ENCODE data around the gene NPAS4.
"Not testable (repeated sequence)": the region's sequence is repeated elsewhere in the genome, so short reads cannot be mapped to it uniquely, and the experiment has no call there.

The NPAS4 gene

DNA sequence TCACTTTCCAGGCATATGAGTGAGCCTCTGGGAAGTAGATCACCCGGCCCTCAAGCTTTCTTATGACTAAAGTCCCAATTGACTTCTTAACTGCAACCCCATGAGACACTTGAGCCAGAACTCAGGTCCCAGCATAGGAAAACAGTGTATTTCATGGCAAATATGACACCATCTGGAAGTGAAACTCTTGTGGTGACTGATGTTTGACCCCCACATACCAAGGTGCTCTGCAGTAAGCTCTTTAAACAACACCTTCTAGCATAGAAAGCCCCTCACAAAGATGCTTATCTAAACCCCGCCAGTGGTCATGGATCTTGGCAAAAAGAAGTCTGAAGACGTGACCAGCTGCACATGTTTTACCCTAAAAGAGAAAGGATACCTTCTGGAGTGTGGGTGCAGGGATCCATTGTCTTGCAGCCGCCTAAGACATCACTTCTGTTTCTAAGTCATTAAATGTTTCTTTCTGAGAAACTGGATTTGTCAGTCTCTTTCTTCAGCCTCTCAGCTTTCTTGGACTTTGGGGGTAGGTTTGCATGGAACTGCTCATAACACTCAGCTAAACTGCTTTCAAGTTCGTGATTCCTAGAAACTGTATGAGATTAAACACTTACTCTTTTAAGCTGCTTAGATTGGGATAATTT is 38.4 kb downstream of the NPAS4 start:
- DNase-seq = no peak

DNA sequence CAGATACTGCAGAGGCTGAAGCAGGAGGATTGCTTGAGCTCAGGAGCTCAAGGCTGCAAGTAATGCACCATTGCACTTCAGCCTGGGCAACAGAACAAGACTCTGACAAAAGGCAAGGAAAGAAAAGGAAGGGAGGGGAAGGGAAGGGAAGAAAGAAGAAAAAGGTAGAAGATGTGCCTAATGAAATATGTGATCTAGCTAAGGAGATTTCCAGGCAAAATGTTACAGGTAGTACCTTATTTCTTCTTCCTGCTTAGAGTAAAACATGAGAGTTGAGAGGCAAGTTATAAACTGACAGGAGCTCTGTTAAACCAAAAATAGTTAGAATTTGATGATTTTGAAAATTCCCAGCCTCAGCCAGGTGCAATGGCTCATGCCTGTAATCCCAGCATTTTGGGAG is 41.2 kb downstream of the NPAS4 start:
- no peak for DNase-seq

DNA sequence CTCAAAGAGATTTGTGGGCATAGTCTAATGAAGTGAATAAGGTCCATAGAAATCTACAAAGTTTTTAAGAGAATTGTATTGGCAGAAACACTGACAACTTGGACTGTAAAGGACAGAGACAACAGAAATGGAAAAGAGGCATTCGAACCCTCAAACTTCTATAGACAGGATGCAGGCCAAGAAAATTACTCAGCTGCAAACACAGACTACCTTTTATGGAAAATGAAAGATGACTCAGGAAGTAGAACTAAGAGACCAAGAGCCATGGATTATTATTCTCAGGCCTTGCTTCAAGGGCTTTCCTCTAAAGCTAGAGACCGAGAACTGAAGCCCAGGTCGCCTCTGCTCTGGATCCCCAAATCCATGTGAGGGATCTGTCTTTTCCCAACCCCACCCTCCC is 42.1 kb downstream of the NPAS4 start:
- no peak for DNase-seq

DNA sequence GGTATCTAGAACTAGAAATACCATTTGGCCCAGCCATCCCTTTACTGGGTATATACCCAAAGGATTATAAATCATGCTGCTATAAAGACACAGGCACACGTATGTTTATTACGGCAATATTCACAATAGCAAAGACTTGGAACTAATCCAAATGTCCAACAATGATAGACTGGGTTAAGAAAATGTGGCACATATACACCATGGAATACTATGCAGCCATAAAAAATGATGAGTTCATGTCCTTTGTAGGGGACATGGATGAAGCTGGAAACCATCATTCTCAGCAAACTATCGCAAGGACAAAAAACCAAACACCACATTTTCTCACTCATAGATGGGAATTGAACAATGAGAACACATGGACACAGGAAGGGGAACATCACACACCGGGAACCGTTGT is 43.3 kb downstream of the NPAS4 start:
- DNase-seq = not testable (repeated sequence)

DNA sequence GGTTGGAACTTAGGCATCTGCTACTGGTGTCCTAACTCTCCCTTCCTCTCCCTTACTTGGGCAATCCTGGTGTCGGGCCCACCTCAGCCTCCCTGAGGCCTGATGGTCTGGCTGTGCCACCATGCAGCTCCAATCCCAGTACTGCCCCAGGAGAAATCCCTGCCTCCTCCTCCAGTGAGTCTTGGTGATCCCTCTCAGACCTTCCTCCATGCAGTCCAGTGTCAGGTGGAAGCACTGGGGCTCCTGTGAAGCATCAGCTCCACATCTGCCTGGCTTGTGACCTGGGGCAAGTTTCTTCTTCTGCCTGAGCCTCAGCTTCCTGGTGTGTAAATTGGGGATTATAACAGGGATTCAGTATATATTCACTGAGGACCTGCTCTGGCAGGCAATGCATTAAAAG is 44.1 kb downstream of the NPAS4 start:
- DNase-seq = no peak

DNA sequence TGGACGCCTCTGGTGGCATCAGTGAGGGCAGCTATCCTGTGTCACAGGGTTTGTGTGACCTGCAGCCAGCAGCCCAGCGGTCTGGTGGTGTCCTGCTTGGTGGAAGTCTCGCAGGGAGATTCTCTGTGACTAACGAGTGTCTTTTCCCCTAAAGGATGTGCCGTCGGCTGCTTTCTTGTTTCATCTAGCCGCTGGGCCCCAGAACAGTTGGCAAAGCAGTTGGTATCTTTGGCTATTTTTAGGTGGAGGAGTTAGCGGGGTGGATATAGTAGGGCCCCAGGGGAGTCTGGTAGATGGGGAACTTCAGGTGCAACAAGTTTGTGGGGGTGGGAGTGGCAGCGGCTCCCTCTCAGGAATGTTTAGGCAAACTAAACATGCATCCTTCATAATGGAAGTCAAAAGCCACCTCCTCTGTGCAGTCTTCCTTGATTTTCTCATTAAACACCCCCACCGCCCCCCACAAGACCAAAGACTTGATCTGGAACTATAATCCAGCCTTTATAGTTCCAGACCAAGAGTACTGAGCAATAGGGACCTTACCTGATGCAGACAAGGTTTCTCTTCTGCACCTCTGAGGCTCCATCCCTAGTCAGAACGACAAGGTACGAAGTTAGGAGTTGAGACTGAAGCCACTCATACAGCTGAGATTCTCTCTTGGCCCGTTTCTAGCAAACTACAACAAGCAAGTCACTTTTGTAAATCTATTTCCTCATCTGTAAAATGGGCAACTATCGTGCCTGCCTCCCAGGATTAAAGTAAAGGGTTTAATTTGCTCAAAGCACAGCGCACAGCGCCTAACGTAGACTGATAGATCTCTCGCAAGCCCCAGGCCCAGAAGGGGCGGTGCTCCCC is 44.8 kb downstream of the NPAS4 start:
- no peak for DNase-seq

DNA sequence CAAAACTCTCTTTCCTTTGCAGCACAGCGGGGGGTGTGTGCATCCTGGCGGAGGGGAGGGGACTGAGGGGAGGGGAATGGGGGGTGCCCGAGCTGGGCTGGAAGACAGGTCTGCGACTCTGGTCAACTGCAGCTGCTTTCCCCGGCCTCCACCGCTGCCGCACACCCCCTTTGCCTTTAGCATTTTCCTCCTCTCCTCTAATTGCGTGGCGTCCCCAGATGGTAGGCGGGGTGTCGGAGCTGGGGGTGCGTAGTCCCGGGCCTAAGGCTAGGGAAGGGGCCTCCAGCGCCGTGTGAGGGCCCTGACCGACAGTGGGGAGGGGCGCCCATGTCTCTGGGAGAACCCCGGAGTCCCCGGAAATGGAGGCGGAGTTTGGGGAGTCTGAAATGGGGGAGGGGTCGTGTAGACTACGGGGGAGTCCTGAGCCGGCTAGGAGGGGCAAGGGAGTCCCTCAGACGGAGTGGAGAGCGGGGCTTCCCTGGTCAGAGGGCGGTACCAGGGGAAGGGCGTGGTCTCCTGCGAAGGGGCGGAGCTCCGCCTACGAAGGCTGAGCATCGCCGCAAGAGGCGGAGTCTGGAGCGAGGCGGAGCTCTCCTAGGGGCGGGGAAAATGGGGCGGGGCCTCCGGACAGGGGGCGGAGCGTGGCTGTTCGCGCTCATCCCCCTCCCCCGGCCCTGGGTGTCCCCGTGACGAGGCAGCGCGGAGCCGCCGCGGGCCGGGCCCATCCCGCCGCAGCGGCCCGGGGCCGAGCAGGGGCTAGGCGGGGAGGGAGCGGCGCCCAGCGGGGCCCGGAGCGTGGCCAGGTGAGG is 45.6 kb downstream of the NPAS4 start, which contains the start of gene PELI3:
Gene PELI3 (plus strand): TSS at position 681 of the 809 bp plus-strand sequence. CDS start 1,224 bp downstream, outside the sequence.
- DNase-seq = peak; percentile 91

DNA sequence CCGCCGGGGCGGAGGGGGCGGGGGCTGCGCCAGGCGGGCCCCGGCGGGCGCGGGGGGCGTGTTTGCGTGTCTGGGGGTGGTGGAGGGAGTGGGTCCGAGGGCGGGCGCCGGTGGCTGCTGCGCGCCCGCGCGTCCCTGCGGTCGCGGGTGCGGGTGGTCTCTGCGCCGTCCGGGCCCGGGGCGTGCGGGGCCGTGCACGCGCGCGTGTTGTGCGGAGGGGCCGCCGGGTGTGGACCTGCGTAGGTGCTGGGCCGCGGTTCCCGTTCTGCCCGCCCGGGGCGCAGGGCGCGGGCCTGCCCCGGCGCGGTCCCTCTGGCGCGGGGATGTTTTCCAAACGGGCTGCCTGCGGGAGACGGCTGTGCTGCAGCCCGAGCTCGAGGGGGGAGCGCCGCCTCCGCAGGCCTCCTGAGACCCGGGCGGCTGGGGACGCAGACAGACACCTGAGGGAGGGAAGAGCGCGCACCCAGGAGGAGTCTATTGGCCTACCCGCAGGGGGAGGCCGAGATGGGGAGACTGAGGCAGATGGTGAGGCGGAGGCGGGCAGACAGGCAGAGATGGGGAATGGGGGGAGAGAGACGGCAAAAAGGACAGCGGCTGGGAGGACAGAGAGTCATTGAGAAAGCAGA is 46.3 kb downstream of the NPAS4 start:
- no peak for DNase-seq

DNA sequence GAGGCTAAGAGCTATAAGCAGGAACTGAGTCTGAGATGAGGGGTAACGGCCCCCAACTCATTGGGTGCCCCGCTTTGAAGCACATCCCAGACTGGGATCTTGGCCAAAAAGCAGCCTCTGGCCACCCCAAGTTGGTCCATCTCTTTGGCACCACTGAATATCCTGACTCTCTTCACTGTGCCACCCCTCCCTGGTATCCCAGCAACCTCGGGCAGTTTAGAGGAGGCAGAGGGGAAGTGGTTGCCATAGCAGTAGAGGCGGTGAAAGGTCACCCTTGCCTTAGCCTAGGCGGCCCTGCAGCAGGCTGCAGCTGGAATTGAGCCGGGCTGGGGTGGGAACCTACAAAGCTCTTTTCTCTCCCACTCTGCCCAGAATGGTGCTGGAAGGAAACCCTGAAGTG is 46.9 kb downstream of the NPAS4 start:
- DNase-seq = no peak

DNA sequence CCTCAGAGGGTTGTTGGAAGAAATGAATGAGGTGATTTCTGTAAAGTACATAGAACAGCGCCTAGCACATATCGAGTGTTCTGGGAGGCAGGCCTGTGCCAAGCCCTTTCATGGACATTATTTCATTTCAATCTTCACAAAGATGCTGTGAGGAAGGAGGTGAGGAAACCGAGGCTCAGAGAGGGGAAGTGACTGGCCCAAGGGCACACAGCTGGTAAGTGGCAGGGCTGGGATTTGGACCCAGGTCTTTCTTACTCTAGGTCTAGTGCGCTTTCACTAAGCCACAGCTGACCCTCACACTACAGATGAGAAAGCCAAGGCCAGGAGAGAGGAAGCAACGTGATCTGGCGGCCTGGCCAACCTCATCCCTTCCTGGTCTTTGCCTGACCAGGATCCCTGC is 47.9 kb downstream of the NPAS4 start:
- DNase-seq = no peak

DNA sequence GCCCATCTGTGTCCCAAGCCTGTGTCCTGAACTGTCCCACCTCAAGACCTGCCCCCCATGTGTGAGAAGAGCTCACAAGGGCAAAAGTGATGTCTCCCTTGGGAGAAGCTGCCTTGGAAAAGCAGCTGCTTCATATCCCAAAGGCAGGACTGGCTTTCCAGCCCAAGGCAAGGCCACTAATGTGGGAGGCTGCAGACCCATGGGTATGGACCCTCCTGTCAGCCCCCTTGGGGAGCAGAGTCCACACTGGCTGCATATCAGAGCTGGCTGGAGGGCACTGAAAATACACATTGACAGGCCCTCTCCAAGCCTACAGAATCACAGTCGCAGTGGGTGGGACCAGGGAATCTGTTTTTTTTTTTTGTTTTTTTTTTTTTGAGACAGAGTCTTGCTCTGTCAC is 48.6 kb downstream of the NPAS4 start:
- no peak for DNase-seq

DNA sequence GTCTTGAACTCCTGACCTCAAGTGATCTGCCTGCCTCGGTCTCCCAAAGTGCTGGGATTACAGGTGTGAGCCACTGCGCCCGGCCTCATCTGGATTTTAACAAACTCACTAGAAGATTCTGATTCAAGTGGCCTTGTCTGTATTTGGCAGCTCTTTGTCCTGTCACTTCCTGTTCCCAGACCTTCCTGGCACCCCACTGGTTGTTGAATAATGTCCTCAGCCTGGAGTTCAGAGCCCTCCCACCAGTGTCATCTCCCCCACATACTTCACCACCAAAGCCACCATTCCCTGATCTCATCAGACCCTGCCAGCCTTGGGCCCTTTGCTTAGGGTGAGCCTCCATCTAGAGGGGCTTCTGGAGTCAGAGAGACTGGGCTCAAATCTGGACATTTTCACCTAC is 49.2 kb downstream of the NPAS4 start:
- DNase-seq = no peak

DNA sequence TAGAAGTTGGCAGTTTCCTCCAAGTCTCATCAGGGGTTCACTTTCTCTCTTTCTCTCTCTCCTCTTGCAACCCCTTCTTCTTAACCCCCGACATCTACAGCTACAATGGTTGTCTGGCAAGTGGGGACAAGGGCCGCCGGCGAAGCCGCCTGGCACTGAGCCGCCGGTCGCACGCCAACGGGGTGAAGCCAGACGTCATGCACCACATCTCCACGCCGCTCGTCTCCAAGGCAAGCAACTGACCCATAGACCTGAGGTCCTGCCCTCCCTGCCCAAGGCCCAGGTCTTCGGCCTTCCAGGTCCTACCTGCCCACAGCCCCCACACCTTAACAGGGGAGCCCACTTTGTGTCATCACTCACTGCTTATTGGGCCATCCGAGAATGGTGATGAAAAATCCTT is 50.3 kb downstream of the NPAS4 start:
- no peak for DNase-seq

DNA sequence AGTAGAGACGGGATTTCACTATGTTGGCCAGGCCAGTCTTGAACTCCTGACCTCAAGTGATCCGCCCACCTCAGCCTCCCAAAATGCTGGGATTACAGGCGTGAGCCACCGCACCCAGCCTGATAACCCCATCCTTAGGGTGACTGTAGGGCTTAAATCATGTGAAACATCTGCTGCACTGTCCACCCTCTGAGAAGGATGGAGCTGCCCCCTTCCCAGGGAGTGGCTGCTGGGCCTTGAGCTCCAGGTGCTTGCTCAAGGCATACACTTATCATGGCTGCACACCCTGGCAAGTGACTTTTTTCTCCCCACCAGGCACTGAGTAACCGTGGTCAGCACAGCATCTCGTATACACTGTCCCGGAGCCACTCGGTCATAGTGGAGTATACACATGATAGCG is 51.2 kb downstream of the NPAS4 start:
- no peak for DNase-seq

DNA sequence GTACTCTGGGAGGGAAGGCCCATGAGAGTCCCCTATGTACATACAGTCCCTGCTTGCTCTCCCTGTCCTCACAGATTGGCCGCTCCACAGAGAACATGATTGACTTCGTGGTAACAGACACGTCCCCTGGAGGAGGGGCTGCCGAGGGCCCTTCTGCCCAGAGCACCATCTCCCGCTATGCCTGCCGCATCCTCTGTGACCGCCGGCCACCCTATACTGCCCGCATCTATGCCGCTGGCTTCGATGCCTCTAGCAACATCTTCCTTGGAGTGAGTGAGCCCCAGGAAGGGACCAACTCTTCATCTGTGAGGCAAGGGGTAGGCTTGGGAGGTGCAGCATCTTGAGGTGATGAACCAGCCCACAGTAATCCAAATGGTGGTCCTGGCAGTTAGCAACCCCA is 52.3 kb downstream of the NPAS4 start:
- DNase-seq = no peak

DNA sequence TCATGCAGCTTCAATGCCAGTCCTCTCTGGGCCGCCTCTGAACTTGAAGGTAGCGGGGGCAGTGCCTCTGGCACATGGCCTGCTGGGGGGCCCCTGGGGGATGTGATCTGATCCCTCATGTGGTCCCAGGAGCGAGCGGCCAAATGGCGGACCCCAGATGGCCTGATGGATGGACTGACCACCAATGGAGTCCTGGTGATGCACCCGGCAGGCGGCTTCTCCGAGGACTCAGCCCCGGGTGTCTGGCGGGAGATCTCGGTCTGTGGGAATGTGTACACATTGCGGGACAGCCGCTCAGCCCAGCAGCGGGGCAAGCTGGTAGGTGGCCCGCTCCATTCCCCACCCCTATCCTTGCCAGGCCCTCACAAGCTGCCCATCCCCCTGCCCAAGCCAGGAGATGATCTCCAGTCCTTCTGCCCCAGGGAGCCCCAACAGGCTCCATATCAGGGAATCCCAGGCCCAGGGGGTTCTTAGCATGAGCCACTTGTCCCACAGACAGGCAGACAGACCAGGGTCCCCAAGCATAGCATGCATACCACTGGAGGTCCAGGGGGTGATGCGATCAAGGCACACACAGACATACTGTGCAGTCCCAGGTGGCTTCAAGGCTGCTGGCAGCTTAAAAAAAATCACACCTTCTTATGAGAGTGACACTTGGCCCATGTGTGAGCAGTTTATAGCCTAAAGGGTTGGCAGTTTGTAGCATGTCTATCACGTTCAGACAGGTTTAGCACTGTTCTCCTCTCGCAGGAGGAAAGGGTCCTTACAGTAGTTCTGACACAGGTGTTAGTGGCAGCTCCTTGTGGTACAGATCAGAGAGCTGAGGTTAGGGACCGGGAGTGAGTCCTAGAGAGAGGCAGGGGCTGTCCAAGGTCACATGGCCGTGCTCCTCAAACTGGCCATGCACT is 53.0 kb downstream of the NPAS4 start:
- no peak for DNase-seq

DNA sequence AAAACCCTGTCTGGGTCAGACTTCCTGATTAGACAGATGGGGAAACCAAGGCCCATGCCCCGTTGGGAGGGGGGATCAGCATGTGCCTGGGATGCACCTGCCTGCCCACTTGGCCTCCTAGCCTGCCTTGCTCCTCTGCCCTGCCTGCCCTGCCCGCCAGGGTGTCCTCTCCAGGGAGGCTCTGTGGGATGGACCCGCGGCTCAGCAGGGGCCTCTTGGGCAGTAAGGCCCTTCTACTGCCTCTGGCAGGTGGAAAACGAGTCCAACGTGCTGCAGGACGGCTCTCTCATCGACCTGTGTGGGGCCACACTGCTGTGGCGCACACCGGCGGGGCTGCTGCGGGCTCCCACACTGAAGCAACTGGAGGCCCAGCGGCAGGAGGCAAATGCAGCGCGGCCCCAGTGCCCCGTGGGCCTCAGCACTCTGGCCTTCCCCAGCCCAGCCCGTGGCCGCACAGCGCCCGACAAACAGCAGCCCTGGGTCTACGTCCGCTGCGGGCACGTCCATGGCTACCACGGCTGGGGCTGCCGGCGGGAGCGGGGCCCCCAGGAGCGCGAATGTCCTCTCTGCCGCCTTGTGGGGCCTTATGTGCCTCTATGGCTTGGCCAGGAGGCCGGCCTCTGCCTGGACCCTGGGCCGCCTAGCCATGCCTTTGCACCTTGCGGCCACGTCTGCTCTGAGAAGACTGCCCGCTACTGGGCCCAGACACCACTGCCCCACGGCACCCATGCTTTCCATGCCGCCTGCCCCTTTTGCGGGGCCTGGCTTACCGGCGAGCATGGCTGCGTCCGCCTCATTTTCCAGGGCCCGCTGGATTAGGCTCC is 54.7 kb downstream of the NPAS4 start:
- DNase-seq = no peak

Measured in NCI-H2227 treated with DMSO at 0.1 percent for 48 hours (cell line).